GM12878 (cell line): ENCODE measurements around the gene SMTNL2.

Experiments used
- BHLHE40 ChIP-seq, 2 experiments: fragments of 450-650 bp in 1 of 2; IDR thresholded peaks; 2 replicates each; pipeline ENCODE4 v1.6.1; 2011 to 2017; ENCODE audit warnings: low read depth in 2 of 2, borderline replicate concordance in 1 of 2, improper control_type of control experiment in 1 of 2, low read length in 1 of 2, mild to moderate bottlenecking in 1 of 2
- MEF2A ChIP-seq: IDR thresholded peaks from 2 replicates; pipeline ENCODE4 v1.6.1; 2011; ENCODE audit warnings: low read depth, mild to moderate bottlenecking, low read length, moderate library complexity; ENCODE audit not compliant: insufficient read depth
- NR2C2 ChIP-seq: IDR thresholded peaks from 2 replicates; pipeline ENCODE4 v1.6.1; 2011; ENCODE audit warnings: borderline replicate concordance, low read depth; ENCODE audit not compliant: control insufficient read depth, insufficient read length
- POLR2A ChIP-seq: IDR thresholded peaks from 2 replicates; pipeline ENCODE4 v1.6.1; 2011; ENCODE audit warnings: low read depth, mild to moderate bottlenecking, low read length
- POLR2AphosphoS5 ChIP-seq: IDR thresholded peaks from 2 replicates; pipeline ENCODE4 v1.6.1; 2011; ENCODE audit warnings: mild to moderate bottlenecking, low read length, inconsistent platforms
- SREBF2 ChIP-seq: IDR thresholded peaks from 2 replicates; pipeline ENCODE4 v1.6.1; 2012; ENCODE audit warnings: mild to moderate bottlenecking, low read length
- TAF1 ChIP-seq: IDR thresholded peaks from 2 replicates; pipeline ENCODE4 v1.6.1; 2011; ENCODE audit warnings: mild to moderate bottlenecking, low read depth, low read length, borderline replicate concordance
- TF ChIP-seq, protein P1 (sequence below), 3 experiments: IDR thresholded peaks in 2 of 3; conservative IDR thresholded peaks in 1 of 3; 2 replicates each; pipeline ENCODE4 v1.5.1; 2011; ENCODE audit warnings: low read depth in 3 of 3, low read length in 3 of 3, mild to moderate bottlenecking in 3 of 3, control low read depth in 2 of 3, moderate library complexity in 2 of 3, inconsistent platforms in 1 of 3, mixed read lengths in 1 of 3; ENCODE audit not compliant: control insufficient read depth in 2 of 3, insufficient read depth in 1 of 3; ENCODE audit errors: extremely low read depth in 1 of 3
- TF ChIP-seq, protein P2 (sequence below): IDR thresholded peaks from 2 replicates; pipeline ENCODE4 v1.6.1; 2012; ENCODE audit warnings: mild to moderate bottlenecking, low read depth, low read length
- TF ChIP-seq, protein P3 (sequence below): IDR thresholded peaks from 2 replicates; pipeline ENCODE4 v1.6.1; 2012; ENCODE audit warnings: low read depth, low read length, improper control_type of control experiment

DNA sequence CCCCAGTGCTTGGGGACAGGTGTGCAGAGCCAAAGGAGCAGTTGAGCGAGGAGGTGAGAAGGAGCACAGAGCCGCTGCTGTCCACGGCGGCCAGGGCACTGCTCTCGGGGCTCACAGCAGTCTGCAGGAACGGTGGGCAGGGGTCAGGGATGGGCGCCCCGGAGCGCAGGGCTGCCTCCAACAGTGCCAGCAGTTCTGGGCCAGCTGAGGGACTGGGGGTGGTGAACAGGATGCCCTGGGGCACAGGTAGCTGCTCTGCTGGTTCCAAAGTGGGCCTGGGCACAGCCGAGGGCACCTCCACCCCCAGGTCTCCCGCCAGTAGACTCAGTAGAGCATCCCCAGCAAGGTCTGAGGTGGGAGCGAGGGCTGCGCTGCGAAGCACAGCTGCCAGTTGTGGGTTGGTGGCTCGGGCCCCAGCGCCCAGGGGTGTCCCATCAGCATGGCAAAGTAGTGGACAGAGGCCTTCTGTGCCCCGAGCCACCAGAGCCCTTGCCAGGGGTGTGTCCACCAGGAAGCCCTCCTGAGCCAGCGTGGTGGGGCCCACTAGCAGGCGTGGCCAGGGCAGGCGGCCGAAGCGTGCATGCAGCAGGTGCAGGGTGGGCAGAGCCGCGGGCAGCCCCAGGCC lies 25.9 kb upstream of the SMTNL2 start:
- TF ChIP-seq, protein P1, sequence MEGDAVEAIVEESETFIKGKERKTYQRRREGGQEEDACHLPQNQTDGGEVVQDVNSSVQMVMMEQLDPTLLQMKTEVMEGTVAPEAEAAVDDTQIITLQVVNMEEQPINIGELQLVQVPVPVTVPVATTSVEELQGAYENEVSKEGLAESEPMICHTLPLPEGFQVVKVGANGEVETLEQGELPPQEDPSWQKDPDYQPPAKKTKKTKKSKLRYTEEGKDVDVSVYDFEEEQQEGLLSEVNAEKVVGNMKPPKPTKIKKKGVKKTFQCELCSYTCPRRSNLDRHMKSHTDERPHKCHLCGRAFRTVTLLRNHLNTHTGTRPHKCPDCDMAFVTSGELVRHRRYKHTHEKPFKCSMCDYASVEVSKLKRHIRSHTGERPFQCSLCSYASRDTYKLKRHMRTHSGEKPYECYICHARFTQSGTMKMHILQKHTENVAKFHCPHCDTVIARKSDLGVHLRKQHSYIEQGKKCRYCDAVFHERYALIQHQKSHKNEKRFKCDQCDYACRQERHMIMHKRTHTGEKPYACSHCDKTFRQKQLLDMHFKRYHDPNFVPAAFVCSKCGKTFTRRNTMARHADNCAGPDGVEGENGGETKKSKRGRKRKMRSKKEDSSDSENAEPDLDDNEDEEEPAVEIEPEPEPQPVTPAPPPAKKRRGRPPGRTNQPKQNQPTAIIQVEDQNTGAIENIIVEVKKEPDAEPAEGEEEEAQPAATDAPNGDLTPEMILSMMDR (IDR thresholded peaks at IDR 0.05 in 2 of 3, conservative IDR thresholded peaks at IDR 0.05 in 1 of 3; ENCODE audit: control insufficient read depth in 2 of 3, extremely low read depth in 1 of 3, insufficient read depth in 1 of 3, low read depth in 3 of 3, low read length in 3 of 3), result no peak
- TF ChIP-seq, protein P2, sequence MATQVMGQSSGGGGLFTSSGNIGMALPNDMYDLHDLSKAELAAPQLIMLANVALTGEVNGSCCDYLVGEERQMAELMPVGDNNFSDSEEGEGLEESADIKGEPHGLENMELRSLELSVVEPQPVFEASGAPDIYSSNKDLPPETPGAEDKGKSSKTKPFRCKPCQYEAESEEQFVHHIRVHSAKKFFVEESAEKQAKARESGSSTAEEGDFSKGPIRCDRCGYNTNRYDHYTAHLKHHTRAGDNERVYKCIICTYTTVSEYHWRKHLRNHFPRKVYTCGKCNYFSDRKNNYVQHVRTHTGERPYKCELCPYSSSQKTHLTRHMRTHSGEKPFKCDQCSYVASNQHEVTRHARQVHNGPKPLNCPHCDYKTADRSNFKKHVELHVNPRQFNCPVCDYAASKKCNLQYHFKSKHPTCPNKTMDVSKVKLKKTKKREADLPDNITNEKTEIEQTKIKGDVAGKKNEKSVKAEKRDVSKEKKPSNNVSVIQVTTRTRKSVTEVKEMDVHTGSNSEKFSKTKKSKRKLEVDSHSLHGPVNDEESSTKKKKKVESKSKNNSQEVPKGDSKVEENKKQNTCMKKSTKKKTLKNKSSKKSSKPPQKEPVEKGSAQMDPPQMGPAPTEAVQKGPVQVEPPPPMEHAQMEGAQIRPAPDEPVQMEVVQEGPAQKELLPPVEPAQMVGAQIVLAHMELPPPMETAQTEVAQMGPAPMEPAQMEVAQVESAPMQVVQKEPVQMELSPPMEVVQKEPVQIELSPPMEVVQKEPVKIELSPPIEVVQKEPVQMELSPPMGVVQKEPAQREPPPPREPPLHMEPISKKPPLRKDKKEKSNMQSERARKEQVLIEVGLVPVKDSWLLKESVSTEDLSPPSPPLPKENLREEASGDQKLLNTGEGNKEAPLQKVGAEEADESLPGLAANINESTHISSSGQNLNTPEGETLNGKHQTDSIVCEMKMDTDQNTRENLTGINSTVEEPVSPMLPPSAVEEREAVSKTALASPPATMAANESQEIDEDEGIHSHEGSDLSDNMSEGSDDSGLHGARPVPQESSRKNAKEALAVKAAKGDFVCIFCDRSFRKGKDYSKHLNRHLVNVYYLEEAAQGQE, result no peak
- TF ChIP-seq BHLHE40 (IDR thresholded peaks at IDR 0.05; ENCODE audit: borderline replicate concordance in 1 of 2, low read depth in 2 of 2, low read length in 1 of 2) (no peak), POLR2AphosphoS5 (no peak), NR2C2 (no peak), POLR2A (no peak), TAF1 (no peak), SREBF2 (no peak), MEF2A (no peak)
- TF ChIP-seq, protein P3, sequence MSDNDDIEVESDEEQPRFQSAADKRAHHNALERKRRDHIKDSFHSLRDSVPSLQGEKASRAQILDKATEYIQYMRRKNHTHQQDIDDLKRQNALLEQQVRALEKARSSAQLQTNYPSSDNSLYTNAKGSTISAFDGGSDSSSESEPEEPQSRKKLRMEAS, result no peak
